Measurements from ENCODE around the gene ARHGEF7. TPM values are rescaled to one million over a fixed set of nuclear protein-coding genes. Genes with fewer than 3 reads are reported as not detected.

Gene ARHGEF7
- total RNA-seq, 5 donors from 2014 or later (not counting 1 experiment from before 2014, with no cell fraction given), result 68.0 to 85.8 (median 83.7) TPM

- POLR2A ChIA-PET, result no interaction called here
- WGBS (ENCODE audit: insufficient coverage), result 93% methylated on average over 5 of the region's 9 CpGs
Observed at GRCh38 chr13:111139873-111140561, 24.9 kb downstream of the ARHGEF7 start.

GRCh38 chr13:111140562-111141105 is 25.5 kb downstream of the ARHGEF7 start:
- Mint-ChIP-seq H3K36me3 (no peaks in the 10 kb centered on the region), H3K9me3 (no peaks in the 10 kb centered on the region), H3K27ac (no peak overlapping the region), H3K4me3 (no peak overlapping the region), H3K4me1 (no peaks in the 10 kb centered on the region), H3K27me3 (peaks cover 30 to 43% of the 10 kb centered on the region in 2 donors)
- WGBS (ENCODE audit: insufficient coverage), result 79% methylated on average over 4 of the region's 6 CpGs
- Histone ChIP-seq H3K27ac (ENCODE audit: low read length) (no peak overlapping the region), H3K4me3 (ENCODE audit: control insufficient read depth in 1 of 2, extremely low read depth in 1 of 2, low read length in 1 of 2) (no peak overlapping the region), H3K4me1 (ENCODE audit: control insufficient read depth in 1 of 2, extremely low read depth in 1 of 2, insufficient read depth in 2 of 2, low read length in 2 of 2) (no peaks in the 10 kb centered on the region), H3K27me3 (replicated peaks in 1 of 2; ENCODE audit: control insufficient read depth in 2 of 2, extremely low read depth in 1 of 2, insufficient read depth in 2 of 2, low read length in 1 of 2) (peaks cover 2 to 25% of the 10 kb centered on the region in 2 experiments), H3K9me3 (no peaks in the 10 kb centered on the region), H3K36me3 (ENCODE audit: control insufficient read depth in 2 of 2, extremely low read depth in 1 of 2, insufficient read depth in 1 of 2, low read length in 1 of 2) (no peaks in the 10 kb centered on the region)
- no peak for ATAC-seq (replicated peaks in 1 of 4)
- ChIA-PET POLR2A (interaction anchor here in 1 of 2 donors (0.7 kb wide), 1 partner anchor 16 kb away, joined by 3 read pairs; no protein-coding TSS in a partner anchor), CTCF (no interaction called here)
- no peak for DNase-seq

More at GRCh38 chr13:111139873-111140561, 24.9 kb downstream of the ARHGEF7 start:
- H3K27ac ChIP-seq (ENCODE audit: low read length), result no peak overlapping the region
- Mint-ChIP-seq H3K36me3 (no peaks in the 10 kb centered on the region), H3K27me3 (peaks cover 30 to 43% of the 10 kb centered on the region in 2 donors), H3K4me3 (no peak overlapping the region), H3K9me3 (no peaks in the 10 kb centered on the region), H3K27ac (no peak overlapping the region), H3K4me1 (no peaks in the 10 kb centered on the region)
- ATAC-seq (replicated peaks in 1 of 4) (no peak), DNase-seq (no peak)
- CTCF ChIA-PET, result no interaction called here
- H3K4me1 ChIP-seq (ENCODE audit: control insufficient read depth in 1 of 2, extremely low read depth in 1 of 2, insufficient read depth in 2 of 2, low read length in 2 of 2), result no peaks in the 10 kb centered on the region
- peaks cover 2 to 25% of the 10 kb centered on the region in 2 experiments for H3K27me3 ChIP-seq (replicated peaks in 1 of 2; ENCODE audit: control insufficient read depth in 2 of 2, extremely low read depth in 1 of 2, insufficient read depth in 2 of 2, low read length in 1 of 2)
- H3K9me3 ChIP-seq, result no peaks in the 10 kb centered on the region
- no peaks in the 10 kb centered on the region for H3K36me3 ChIP-seq (ENCODE audit: control insufficient read depth in 2 of 2, extremely low read depth in 1 of 2, insufficient read depth in 1 of 2, low read length in 1 of 2)
- no peak overlapping the region for H3K4me3 ChIP-seq (ENCODE audit: control insufficient read depth in 1 of 2, extremely low read depth in 1 of 2, low read length in 1 of 2)

GRCh38 chr13:111142472-111142871 is 27.4 kb downstream of the ARHGEF7 start:
- no peaks in the 10 kb centered on the region for H3K4me1 Mint-ChIP-seq
- no peaks in the 10 kb centered on the region for H3K9me3 Mint-ChIP-seq
- DNase-seq (no peak), ATAC-seq (replicated peaks in 1 of 4) (no peak)
- no peak overlapping the region for H3K27ac Mint-ChIP-seq
- Histone ChIP-seq H3K9me3 (no peaks in the 10 kb centered on the region), H3K27me3 (replicated peaks in 1 of 2; ENCODE audit: control insufficient read depth in 2 of 2, extremely low read depth in 1 of 2, insufficient read depth in 2 of 2, low read length in 1 of 2) (peaks cover 2 to 22% of the 10 kb centered on the region in 2 experiments), H3K36me3 (ENCODE audit: control insufficient read depth in 2 of 2, extremely low read depth in 1 of 2, insufficient read depth in 1 of 2, low read length in 1 of 2) (no peaks in the 10 kb centered on the region), H3K4me1 (ENCODE audit: control insufficient read depth in 1 of 2, extremely low read depth in 1 of 2, insufficient read depth in 2 of 2, low read length in 2 of 2) (no peaks in the 10 kb centered on the region), H3K27ac (ENCODE audit: low read length) (no peak overlapping the region), H3K4me3 (ENCODE audit: control insufficient read depth in 1 of 2, extremely low read depth in 1 of 2, low read length in 1 of 2) (no peak overlapping the region)
- H3K27me3 Mint-ChIP-seq, result peaks cover 26 to 37% of the 10 kb centered on the region in 2 donors
- POLR2A ChIA-PET, result no interaction called here
- CTCF ChIA-PET, result no interaction called here
- no peak overlapping the region for H3K4me3 Mint-ChIP-seq
- no CpG with 5 or more reads among the region's 1 CpG for WGBS (ENCODE audit: insufficient coverage)
- no peaks in the 10 kb centered on the region for H3K36me3 Mint-ChIP-seq

- no peak overlapping the region for H3K27ac Mint-ChIP-seq
- Histone ChIP-seq H3K9me3 (no peaks in the 10 kb centered on the region), H3K27me3 (replicated peaks in 1 of 2; ENCODE audit: control insufficient read depth in 2 of 2, extremely low read depth in 1 of 2, insufficient read depth in 2 of 2, low read length in 1 of 2) (peaks cover 2 to 15% of the 10 kb centered on the region in 2 experiments), H3K27ac (ENCODE audit: low read length) (no peak overlapping the region), H3K4me3 (ENCODE audit: control insufficient read depth in 1 of 2, extremely low read depth in 1 of 2, low read length in 1 of 2) (no peak overlapping the region), H3K4me1 (ENCODE audit: control insufficient read depth in 1 of 2, extremely low read depth in 1 of 2, insufficient read depth in 2 of 2, low read length in 2 of 2) (no peaks in the 10 kb centered on the region), H3K36me3 (ENCODE audit: control insufficient read depth in 2 of 2, extremely low read depth in 1 of 2, insufficient read depth in 1 of 2, low read length in 1 of 2) (no peaks in the 10 kb centered on the region)
- no peaks in the 10 kb centered on the region for H3K4me1 Mint-ChIP-seq
- H3K27me3 Mint-ChIP-seq, result peaks cover 19 to 34% of the 10 kb centered on the region in 2 donors
- ChIA-PET POLR2A (no interaction called here), CTCF (interaction anchor here in 1 of 2 donors (0.5 kb wide), 1 partner anchor 80 kb away, joined by 3 read pairs; no protein-coding TSS in a partner anchor)
- DNase-seq, result no peak
- no peak overlapping the region for H3K4me3 Mint-ChIP-seq
- ATAC-seq (replicated peaks in 1 of 4), result no peak
- WGBS (ENCODE audit: insufficient coverage), result no CpG with 5 or more reads among the region's 3 CpGs
- H3K36me3 Mint-ChIP-seq, result no peaks in the 10 kb centered on the region
- H3K9me3 Mint-ChIP-seq, result no peaks in the 10 kb centered on the region
Observed at GRCh38 chr13:111143865-111144540, 28.9 kb downstream of the ARHGEF7 start.

GRCh38 chr13:111145071-111145470 is 30.0 kb downstream of the ARHGEF7 start:
- ChIA-PET POLR2A (no interaction called here), CTCF (no interaction called here)
- Histone ChIP-seq H3K4me3 (ENCODE audit: control insufficient read depth in 1 of 2, extremely low read depth in 1 of 2, low read length in 1 of 2) (no peak overlapping the region), H3K27me3 (replicated peaks in 1 of 2; ENCODE audit: control insufficient read depth in 2 of 2, extremely low read depth in 1 of 2, insufficient read depth in 2 of 2, low read length in 1 of 2) (peaks cover 2 to 10% of the 10 kb centered on the region in 2 experiments), H3K36me3 (ENCODE audit: control insufficient read depth in 2 of 2, extremely low read depth in 1 of 2, insufficient read depth in 1 of 2, low read length in 1 of 2) (no peaks in the 10 kb centered on the region), H3K9me3 (no peaks in the 10 kb centered on the region), H3K4me1 (ENCODE audit: control insufficient read depth in 1 of 2, extremely low read depth in 1 of 2, insufficient read depth in 2 of 2, low read length in 2 of 2) (no peaks in the 10 kb centered on the region), H3K27ac (ENCODE audit: low read length) (no peak overlapping the region)
- 80% methylated on average over 5 of the region's 7 CpGs for WGBS (ENCODE audit: insufficient coverage)
- no peaks in the 10 kb centered on the region for H3K36me3 Mint-ChIP-seq
- H3K4me1 Mint-ChIP-seq, result no peaks in the 10 kb centered on the region
- H3K27ac Mint-ChIP-seq, result no peak overlapping the region
- no peak overlapping the region for H3K4me3 Mint-ChIP-seq
- peaks cover 17 to 28% of the 10 kb centered on the region in 2 donors for H3K27me3 Mint-ChIP-seq
- DNase-seq (no peak), ATAC-seq (replicated peaks in 1 of 4) (no peak)
- no peaks in the 10 kb centered on the region for H3K9me3 Mint-ChIP-seq

GRCh38 chr13:111145506-111145905 is 30.4 kb downstream of the ARHGEF7 start:
- Histone ChIP-seq H3K4me3 (ENCODE audit: control insufficient read depth in 1 of 2, extremely low read depth in 1 of 2, low read length in 1 of 2) (no peak overlapping the region), H3K36me3 (ENCODE audit: control insufficient read depth in 2 of 2, extremely low read depth in 1 of 2, insufficient read depth in 1 of 2, low read length in 1 of 2) (no peaks in the 10 kb centered on the region), H3K9me3 (no peaks in the 10 kb centered on the region), H3K4me1 (ENCODE audit: control insufficient read depth in 1 of 2, extremely low read depth in 1 of 2, insufficient read depth in 2 of 2, low read length in 2 of 2) (no peaks in the 10 kb centered on the region), H3K27ac (ENCODE audit: low read length) (no peak overlapping the region), H3K27me3 (replicated peaks in 1 of 2; ENCODE audit: control insufficient read depth in 2 of 2, extremely low read depth in 1 of 2, insufficient read depth in 2 of 2, low read length in 1 of 2) (peaks cover 2 to 8% of the 10 kb centered on the region in 2 experiments)
- no peak overlapping the region for H3K4me3 Mint-ChIP-seq
- peaks cover 14 to 25% of the 10 kb centered on the region in 2 donors for H3K27me3 Mint-ChIP-seq
- ChIA-PET CTCF (no interaction called here), POLR2A (no interaction called here)
- no peaks in the 10 kb centered on the region for H3K36me3 Mint-ChIP-seq
- DNase-seq, result no peak
- H3K4me1 Mint-ChIP-seq, result no peaks in the 10 kb centered on the region
- ATAC-seq (replicated peaks in 1 of 4), result no peak
- H3K27ac Mint-ChIP-seq, result no peak overlapping the region
- no peaks in the 10 kb centered on the region for H3K9me3 Mint-ChIP-seq
- WGBS (ENCODE audit: insufficient coverage), result 92% methylated on average over 6 of the region's 7 CpGs
